HG03108 (cell line): ENCODE data around the gene EIF5.

Experiments
- ATAC-seq: cut with Tn5 transposase; IDR thresholded peaks from one replicate; pipeline ENCODE4 v1.9.1; 2021; ENCODE audit warnings: moderate library complexity; ENCODE audit not compliant: unreplicated experiment

EIF5 gene

DNA sequence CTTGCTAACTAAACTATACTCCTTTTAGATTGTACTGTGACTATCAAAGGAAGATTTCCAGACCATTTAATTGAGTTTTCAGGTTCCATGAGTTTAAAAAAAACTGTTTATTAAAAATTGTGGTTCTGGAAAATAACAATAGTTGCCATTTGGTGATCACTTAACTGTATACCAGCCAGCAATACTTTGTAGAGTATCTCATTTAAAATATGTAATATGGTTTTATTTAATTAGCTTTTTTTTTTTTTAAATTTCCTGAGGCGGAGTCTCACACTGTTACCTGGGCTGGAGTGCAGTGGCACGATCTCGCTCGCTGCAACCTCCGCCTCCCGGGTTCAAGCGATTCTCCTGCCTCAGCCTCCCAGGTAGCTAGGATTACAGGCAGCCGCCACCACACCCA is 58.5 kb downstream of the EIF5 start:
- ATAC-seq, result no peak

GRCh38 chr14:103393070-103393469 is 59.0 kb downstream of the EIF5 start:
- no peak for ATAC-seq

- no peak for ATAC-seq
These were observed 59.9 kb downstream of the EIF5 start for GRCh38 chr14:103393676-103394626.
